ENCODE data around the gene LRP8. TPM values are rescaled to one million over a fixed set of nuclear protein-coding genes. Genes with fewer than 3 reads are reported as not detected.

The LRP8 gene
- total RNA-seq, 3 donors from 2014 or later = 1.3 to 6.5 (median 1.4) TPM

DNA sequence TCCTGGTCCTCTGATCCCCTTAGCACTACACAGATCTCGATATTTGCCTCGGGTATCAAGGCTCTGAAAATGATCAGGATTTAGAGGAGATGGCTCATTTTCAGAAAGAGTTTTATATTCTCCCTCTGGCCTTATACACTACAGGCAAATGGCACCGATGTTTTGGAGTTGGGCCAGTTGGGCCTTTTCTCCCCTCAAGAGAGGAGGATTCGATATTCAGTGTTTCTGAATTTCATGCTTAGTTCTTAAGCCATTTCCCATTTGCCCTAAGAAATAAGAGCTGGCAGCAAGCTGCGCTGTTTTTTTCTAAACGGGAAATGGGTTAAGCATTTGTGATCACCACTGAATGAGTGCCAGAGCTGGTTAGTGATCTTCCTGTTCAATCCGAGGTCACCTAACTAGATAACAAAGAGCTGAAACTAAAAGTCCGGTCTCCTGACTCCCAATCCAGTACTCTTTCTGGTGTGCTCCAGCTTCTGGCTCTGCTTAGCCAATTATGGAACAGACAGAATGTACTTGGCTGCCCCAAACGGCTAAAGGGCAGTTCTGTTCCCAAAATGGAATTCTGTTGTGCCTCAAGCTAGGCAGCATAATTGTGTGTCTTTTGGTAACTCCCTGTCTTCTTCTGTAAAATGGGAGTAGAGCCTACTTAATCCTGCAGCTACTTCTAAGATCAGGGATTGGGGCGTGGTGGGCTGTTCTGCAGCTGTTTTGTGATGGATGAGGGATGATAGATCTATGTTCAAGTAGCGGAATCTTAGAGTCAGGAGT lies 132.4 kb downstream of the LRP8 start:
- Histone ChIP-seq H3K9me3 (no peaks in the 10 kb centered on the region), H3K4me1 (ENCODE audit: low read depth) (peaks cover 13% of the 10 kb centered on the region), H3K4me3 (no peak overlapping the region), H3K36me3 (ENCODE audit: low read depth) (no peaks in the 10 kb centered on the region)
- intact Hi-C loops (cut with DNase I, micrococcal nuclease) = no loop called here
- TF ChIP-seq, protein P1, sequence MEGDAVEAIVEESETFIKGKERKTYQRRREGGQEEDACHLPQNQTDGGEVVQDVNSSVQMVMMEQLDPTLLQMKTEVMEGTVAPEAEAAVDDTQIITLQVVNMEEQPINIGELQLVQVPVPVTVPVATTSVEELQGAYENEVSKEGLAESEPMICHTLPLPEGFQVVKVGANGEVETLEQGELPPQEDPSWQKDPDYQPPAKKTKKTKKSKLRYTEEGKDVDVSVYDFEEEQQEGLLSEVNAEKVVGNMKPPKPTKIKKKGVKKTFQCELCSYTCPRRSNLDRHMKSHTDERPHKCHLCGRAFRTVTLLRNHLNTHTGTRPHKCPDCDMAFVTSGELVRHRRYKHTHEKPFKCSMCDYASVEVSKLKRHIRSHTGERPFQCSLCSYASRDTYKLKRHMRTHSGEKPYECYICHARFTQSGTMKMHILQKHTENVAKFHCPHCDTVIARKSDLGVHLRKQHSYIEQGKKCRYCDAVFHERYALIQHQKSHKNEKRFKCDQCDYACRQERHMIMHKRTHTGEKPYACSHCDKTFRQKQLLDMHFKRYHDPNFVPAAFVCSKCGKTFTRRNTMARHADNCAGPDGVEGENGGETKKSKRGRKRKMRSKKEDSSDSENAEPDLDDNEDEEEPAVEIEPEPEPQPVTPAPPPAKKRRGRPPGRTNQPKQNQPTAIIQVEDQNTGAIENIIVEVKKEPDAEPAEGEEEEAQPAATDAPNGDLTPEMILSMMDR (IDR thresholded peaks at IDR 0.05) = no peak
- DNase-seq (no peak), ATAC-seq (no peak)

Other genes starting within 250 kb of the LRP8 start
- gene SLC1A7, start 185.4 kb downstream of the LRP8 start, total RNA-seq = under 1 TPM; 0.72 to 0.98 (median 0.93) TPM
- gene CPT2, start 131.2 kb downstream of the LRP8 start, total RNA-seq = 10 to 100 TPM; 30.1 to 75.3 (median 52.3) TPM
- 10 to 100 TPM; 38.1 to 65.7 (median 40.6) TPM for gene CZIB, start 107.4 kb downstream of the LRP8 start, total RNA-seq
- gene MAGOH, start 89.6 kb downstream of the LRP8 start, total RNA-seq = 10 to 100 TPM; 30.3 to 36.3 (median 34.9) TPM
- gene DMRTB1, start 131.3 kb upstream of the LRP8 start, total RNA-seq = not detected